Measurements from ENCODE around the gene CYP2U1.

CYP2U1 gene

GRCh38 chr4:107930821-107931774, at the start of gene CYP2U1:
TSS of gene CYP2U1 (plus strand) at chr4:107931549. CDS start at chr4:107931644, 95 bp downstream.
- DNase-seq = peak; percentile 36 to 48

GRCh38 chr4:107885865-107886264, 45.5 kb upstream of the CYP2U1 start:
- DNase-seq = no peak

GRCh38 chr4:107888237-107888636, 43.1 kb upstream of the CYP2U1 start:
- DNase-seq = no peak

- no peak for DNase-seq
These were observed 40.6 kb upstream of the CYP2U1 start for GRCh38 chr4:107890779-107891178.

- no peak for DNase-seq
These were observed 40.0 kb upstream of the CYP2U1 start for GRCh38 chr4:107891299-107891698.

GRCh38 chr4:107893171-107894137, 37.9 kb upstream of the CYP2U1 start:
- no peak for DNase-seq

- DNase-seq = no peak
These were observed 37.2 kb upstream of the CYP2U1 start for GRCh38 chr4:107894138-107894603.

- DNase-seq = no peak
These were observed 35.1 kb upstream of the CYP2U1 start for GRCh38 chr4:107896158-107896645.

- DNase-seq = no peak
These were observed 34.7 kb upstream of the CYP2U1 start for GRCh38 chr4:107896646-107897045.

- no peak for DNase-seq
These were observed 33.5 kb upstream of the CYP2U1 start for GRCh38 chr4:107897823-107898222.

GRCh38 chr4:107900067-107900466, 31.3 kb upstream of the CYP2U1 start:
- DNase-seq = no peak

- DNase-seq = no peak
These were observed 30.8 kb upstream of the CYP2U1 start for GRCh38 chr4:107900508-107900907.

- no peak for DNase-seq
These were observed 30.0 kb upstream of the CYP2U1 start for GRCh38 chr4:107901213-107901934.

- DNase-seq = no peak
These were observed 28.6 kb upstream of the CYP2U1 start for GRCh38 chr4:107902715-107903114.

- peak in 1 of 2 donors; percentile 23 for DNase-seq
These were observed 26.3 kb upstream of the CYP2U1 start for GRCh38 chr4:107905082-107905481.

GRCh38 chr4:107906458-107907100, 24.8 kb upstream of the CYP2U1 start:
- no peak for DNase-seq

GRCh38 chr4:107908377-107908776, 23.0 kb upstream of the CYP2U1 start:
- DNase-seq = no peak

- peak; percentile 68 to 92 for DNase-seq
These were observed 18.0 kb upstream of the CYP2U1 start for GRCh38 chr4:107913283-107913899.

GRCh38 chr4:107915220-107915619, 16.1 kb upstream of the CYP2U1 start:
- DNase-seq = no peak

- no peak for DNase-seq
These were observed 14.7 kb upstream of the CYP2U1 start for GRCh38 chr4:107916623-107917022.

GRCh38 chr4:107917500-107917899, 13.8 kb upstream of the CYP2U1 start:
- no peak for DNase-seq
